HepG2 (cell line): ENCODE data around the gene RHO. TPM values are rescaled to one million over a fixed set of nuclear protein-coding genes. Genes with fewer than 3 reads are reported as not detected.
A peak's percentile ranks its signal among the peaks of the same experiment; 100 is the strongest.
"Not testable (repeated sequence)": the region's sequence is repeated elsewhere in the genome, so short reads cannot be mapped to it uniquely, and the experiment has no call there.

ENCODE experiments used
- ATAC-seq: fragments of 200-7000 bp; cut with Tn5 transposase; 3 replicates; pipeline ENCODE4 v1.9.1; 2020; ENCODE audit warnings: mild to moderate bottlenecking, moderate library complexity
- BruUV-seq: library from RNA; stranded (reverse); fragments of 400-500 nt; replicated peaks from 2 replicates; lab custom pipeline; 2021; lab: Mats Ljungman, UMichigan
- CTCF ChIA-PET: fragments of 300-600 bp; formaldehyde crosslinking; extraction: SDS; loops from one replicate; lab custom pipeline; 2021; ENCODE audit warnings: low total read pairs, inconsistent platforms, low intra/inter-chr PET ratio; lab: Yijun Ruan, JAX
- POLR2A ChIA-PET: fragments of 350-600 bp; sonication (Branson Sonifier 250); formaldehyde crosslinking; loops from one replicate; lab custom pipeline; 2020; ENCODE audit warnings: antibody characterized with exemption, inconsistent platforms; lab: Yijun Ruan, JAX
- DNase-seq: peaks from one replicate; pipeline ENCODE4 v3.0.0-alpha.2; 2015; ENCODE audit warnings: low spot score
- FAIRE-seq: peaks from 3 replicates; lab custom pipeline; 2011; peaks lifted over from hg19 to GRCh38; lab: Jason Lieb, UNC
- H2AFZ ChIP-seq: one replicate; pipeline ENCODE4 v1.6.1; 2011; ENCODE audit warnings: low read length, inconsistent platforms
- H3K27ac ChIP-seq: fragments of 300-600 bp; 3 replicates; pipeline ENCODE4 v1.8.0; 2011; ENCODE audit warnings: mixed run types, mild to moderate bottlenecking, mixed read lengths, low read length, inconsistent platforms; ENCODE audit not compliant: insufficient read depth; ENCODE audit errors: extremely low read length
- H3K27me3 ChIP-seq, 2 experiments: fragments of 200-600 bp in 1 of 2; 2 replicates in 1 of 2; 3 replicates in 1 of 2; pipeline versions ENCODE4 v1.6.0 to v1.8.0; 2011; ENCODE audit warnings: low read length in 2 of 2, mild to moderate bottlenecking in 2 of 2, moderate library complexity in 2 of 2, inconsistent platforms in 1 of 2; ENCODE audit not compliant: insufficient read depth in 2 of 2, control insufficient read depth in 1 of 2
- H3K36me3 ChIP-seq, 2 experiments: fragments of 200-600 bp in 1 of 2; replicated peaks in 1 of 2; 2 replicates in 1 of 2; 3 replicates in 1 of 2; pipeline versions ENCODE4 v1.5.1 to v1.8.0; 2011; ENCODE audit warnings: low read length in 2 of 2, inconsistent platforms in 1 of 2; ENCODE audit not compliant: insufficient read depth in 2 of 2, control insufficient read depth in 1 of 2
- H3K4me1 ChIP-seq: 2 replicates; pipeline ENCODE4 v1.5.1; 2012; ENCODE audit warnings: low read length, inconsistent platforms; ENCODE audit not compliant: insufficient read depth
- H3K4me2 ChIP-seq: 2 replicates; pipeline ENCODE4 v1.6.0; 2011; ENCODE audit warnings: low read depth, low read length, inconsistent platforms
- H3K4me3 ChIP-seq, 3 experiments: fragments of 200-600 bp in 1 of 3; sonication (generic), shearing (Covaris generic) in 1 of 3; replicated peaks in 1 of 3; 2 replicates each; pipeline ENCODE4 v1.5.1; 2011 to 2016; ENCODE audit warnings: low read length in 3 of 3, inconsistent platforms in 2 of 3, low read depth in 2 of 3, mild to moderate bottlenecking in 2 of 3, control low read depth in 1 of 3, mixed read lengths in 1 of 3; ENCODE audit not compliant: insufficient read depth in 1 of 3
- H3K79me2 ChIP-seq: one replicate; pipeline ENCODE4 v1.6.1; 2011; ENCODE audit warnings: low read length, inconsistent platforms; ENCODE audit not compliant: insufficient read depth
- H3K9ac ChIP-seq: 2 replicates; pipeline ENCODE4 v1.6.0; 2011; ENCODE audit warnings: mild to moderate bottlenecking, low read depth, low read length, inconsistent platforms; ENCODE audit not compliant: insufficient read depth
- H3K9me3 ChIP-seq: 2 replicates; pipeline ENCODE4 v1.5.1; 2012; ENCODE audit warnings: mild to moderate bottlenecking, low read length
- H4K20me1 ChIP-seq: 2 replicates; pipeline ENCODE4 v1.6.0; 2011; ENCODE audit warnings: inconsistent platforms, mild to moderate bottlenecking, low read length, moderate library complexity; ENCODE audit not compliant: insufficient read depth
- KDM3A ChIP-seq: IDR thresholded peaks from 2 replicates; pipeline ENCODE4 v1.6.1; 2018; ENCODE audit warnings: low read depth, missing compliant biosample characterization
- KLF6 ChIP-seq: IDR thresholded peaks from 2 replicates; pipeline ENCODE4 v1.8.0; 2016; ENCODE audit warnings: missing biosample characterization, missing genetic modification reagents
- MTA3 ChIP-seq: sonication (generic); formaldehyde crosslinking; IDR thresholded peaks from 2 replicates; pipeline ENCODE4 v1.4.0; 2020; ENCODE audit warnings: missing genetic modification reagents
- MXI1 ChIP-seq: IDR thresholded peaks from 3 replicates; pipeline ENCODE4 v1.6.1; 2012; ENCODE audit warnings: low read depth, low read length, inconsistent platforms, borderline replicate concordance
- ZBTB7B ChIP-seq: sonication (generic); formaldehyde crosslinking; IDR thresholded peaks from 2 replicates; pipeline ENCODE4 v1.4.0; 2020; ENCODE audit warnings: missing genetic modification reagents
- ZMYM2 ChIP-seq: sonication (generic); formaldehyde crosslinking; IDR thresholded peaks from 2 replicates; pipeline ENCODE4 v1.8.0; 2022; ENCODE audit warnings: mild to moderate bottlenecking, missing genetic modification reagents
- ZNF282 ChIP-seq: fragments of 450-650 bp; IDR thresholded peaks from 2 replicates; pipeline ENCODE4 v1.6.1; 2018; ENCODE audit not compliant: partially characterized antibody
- ZNF30 ChIP-seq: sonication (generic); formaldehyde crosslinking; IDR thresholded peaks from 2 replicates; pipeline ENCODE4 v1.5.0; 2020; ENCODE audit warnings: mild to moderate bottlenecking, missing genetic modification reagents
- ZNF317 ChIP-seq: sonication (generic); formaldehyde crosslinking; IDR thresholded peaks from 2 replicates; pipeline ENCODE4 v1.5.0; 2020; ENCODE audit warnings: mild to moderate bottlenecking, missing genetic modification reagents
- ZNF777 ChIP-seq: sonication (generic); formaldehyde crosslinking; IDR thresholded peaks from 2 replicates; pipeline ENCODE4 v1.4.0; 2020; ENCODE audit warnings: missing genetic modification reagents
- WGBS: methylation state at CpG from one replicate; pipeline ENCODE4 v1.1.6; 2017; ENCODE audit warnings: low lambda C conversion rate; 5-methylcytosine and 5-hydroxymethylcytosine counted together
- in situ Hi-C: cut with HindIII; loops from 2 replicates; pipeline ENCODE4 v1.10.0; 2017; ENCODE audit warnings: low pct_unique_long_range_greater_than_20kb; ENCODE audit not compliant: extremely low pct_ligation_motif_present
- intact Hi-C: fragments of 100-400 bp; cut with micrococcal nuclease; formaldehyde crosslinking; loops from one replicate; pipeline ENCODE4 v1.10.0; 2022; ENCODE audit not compliant: unreplicated experiment
- polyA plus RNA-seq, 8 experiments: library from polyadenylated mRNA; depleted of rRNA in 3 of 8; stranded (reverse) in 7 of 8; unstranded in 1 of 8; fragments of >200 nt; fragmentation: Illumina TruSeq in 4 of 8; extraction: Trizol in 4 of 8; gene quantifications; 2 replicates each; pipeline versions ENCODE4 v1.2.1 to v1.2.3, GENCODE V29; 2011 to 2016; ENCODE audit warnings: low read depth in 4 of 8, missing spikeins in 1 of 8, mixed read lengths in 1 of 8; ENCODE audit not compliant: insufficient read depth in 1 of 8
- total RNA-seq, 5 experiments: library from RNA; depleted of rRNA; stranded (reverse); fragments of >200 nt; fragmentation: Illumina TruSeq; extraction: Trizol; gene quantifications; 2 replicates each; pipeline ENCODE4 v1.2.3, GENCODE V29; 2016; ENCODE audit warnings: low read depth in 1 of 5
- TF ChIP-seq, protein P1 (sequence below): sonication (generic); formaldehyde crosslinking; IDR thresholded peaks from one replicate; pipeline ENCODE4 v1.5.1; 2020; ENCODE audit warnings: mild to moderate bottlenecking, missing genetic modification reagents; ENCODE audit errors: not compliant biosample characterization

The RHO gene
- total and polyA plus RNA-seq, 2 of the 13 experiments (the other 11 are each of a cell fraction or from before 2014, with no cell fraction given): not detected

- not testable (repeated sequence) for H3K79me2 ChIP-seq, H3K36me3 ChIP-seq, H2AFZ ChIP-seq, BruUV-seq, H3K4me2 ChIP-seq, H3K4me3 ChIP-seq, H3K27me3 ChIP-seq, FAIRE-seq, H3K9ac ChIP-seq, DNase-seq, H4K20me1 ChIP-seq, H3K9me3 ChIP-seq
- in situ Hi-C loops (loop anchor here (5.0 kb wide), 2 partner anchors 61 to 346 kb away; no protein-coding TSS in a partner anchor), intact Hi-C loops (loop anchor here (10.0 kb wide), 1 partner anchor 64 kb away; no protein-coding TSS in a partner anchor)
- ChIA-PET CTCF (interaction anchor here (1.6 kb wide), 1 partner anchor 159 kb away, joined by 3 read pairs; no protein-coding TSS in a partner anchor), POLR2A (interaction anchor here (1.4 to 4.5 kb wide), 3 partner anchors 103 to 108 kb away, joined by 7 to 18 read pairs (median 15); no protein-coding TSS in a partner anchor)
- Histone ChIP-seq H3K27ac (peak overlapping the region; percentile 23), H3K4me1 (peaks cover 37% of the 10 kb centered on the region)
- ATAC-seq: peak; percentile 6; the same call in 1 of the 3 replicates
- WGBS: 77% methylated on average over 3 of the region's 4 CpGs
Measured at GRCh38 chr3:129491077-129491476, 37.4 kb upstream of the RHO start.

- Histone ChIP-seq H3K79me2 (no peaks in the 10 kb centered on the region), H2AFZ (no peak overlapping the region), H3K27me3 (no peaks in the 10 kb centered on the region), H3K4me2 (no peak overlapping the region), H3K9me3 (no peaks in the 10 kb centered on the region), H3K27ac (no peak overlapping the region), H3K36me3 (no peaks in the 10 kb centered on the region; a peak in 2 of 5 replicates), H3K4me3 (no peak overlapping the region), H3K9ac (no peak overlapping the region), H4K20me1 (no peaks in the 10 kb centered on the region), H3K4me1 (peaks cover 44% of the 10 kb centered on the region)
- no peak for ATAC-seq
- intact Hi-C loops: loop anchor here (10.0 kb wide), 1 partner anchor 63 kb away; no protein-coding TSS in a partner anchor
- WGBS: 93% methylated on average over 9 of the region's 9 CpGs
- no peak for FAIRE-seq
- ChIA-PET POLR2A (interaction anchor here (4.5 kb wide), 1 partner anchor 105 kb away, joined by 18 read pairs; no protein-coding TSS in a partner anchor), CTCF (interaction anchor here (1.6 kb wide), 1 partner anchor 158 kb away, joined by 3 read pairs; no protein-coding TSS in a partner anchor)
- DNase-seq: no peak
- BruUV-seq: no TSS peak
- in situ Hi-C loops: loop anchor here (5.0 kb wide), 2 partner anchors 61 to 346 kb away; no protein-coding TSS in a partner anchor
- TF ChIP-seq KLF6 (CRISPR knock-in tag): no peak
- TF ChIP-seq MXI1: no peak
- TF ChIP-seq ZNF777 (CRISPR knock-in tag): no peak
- TF ChIP-seq, protein P1, sequence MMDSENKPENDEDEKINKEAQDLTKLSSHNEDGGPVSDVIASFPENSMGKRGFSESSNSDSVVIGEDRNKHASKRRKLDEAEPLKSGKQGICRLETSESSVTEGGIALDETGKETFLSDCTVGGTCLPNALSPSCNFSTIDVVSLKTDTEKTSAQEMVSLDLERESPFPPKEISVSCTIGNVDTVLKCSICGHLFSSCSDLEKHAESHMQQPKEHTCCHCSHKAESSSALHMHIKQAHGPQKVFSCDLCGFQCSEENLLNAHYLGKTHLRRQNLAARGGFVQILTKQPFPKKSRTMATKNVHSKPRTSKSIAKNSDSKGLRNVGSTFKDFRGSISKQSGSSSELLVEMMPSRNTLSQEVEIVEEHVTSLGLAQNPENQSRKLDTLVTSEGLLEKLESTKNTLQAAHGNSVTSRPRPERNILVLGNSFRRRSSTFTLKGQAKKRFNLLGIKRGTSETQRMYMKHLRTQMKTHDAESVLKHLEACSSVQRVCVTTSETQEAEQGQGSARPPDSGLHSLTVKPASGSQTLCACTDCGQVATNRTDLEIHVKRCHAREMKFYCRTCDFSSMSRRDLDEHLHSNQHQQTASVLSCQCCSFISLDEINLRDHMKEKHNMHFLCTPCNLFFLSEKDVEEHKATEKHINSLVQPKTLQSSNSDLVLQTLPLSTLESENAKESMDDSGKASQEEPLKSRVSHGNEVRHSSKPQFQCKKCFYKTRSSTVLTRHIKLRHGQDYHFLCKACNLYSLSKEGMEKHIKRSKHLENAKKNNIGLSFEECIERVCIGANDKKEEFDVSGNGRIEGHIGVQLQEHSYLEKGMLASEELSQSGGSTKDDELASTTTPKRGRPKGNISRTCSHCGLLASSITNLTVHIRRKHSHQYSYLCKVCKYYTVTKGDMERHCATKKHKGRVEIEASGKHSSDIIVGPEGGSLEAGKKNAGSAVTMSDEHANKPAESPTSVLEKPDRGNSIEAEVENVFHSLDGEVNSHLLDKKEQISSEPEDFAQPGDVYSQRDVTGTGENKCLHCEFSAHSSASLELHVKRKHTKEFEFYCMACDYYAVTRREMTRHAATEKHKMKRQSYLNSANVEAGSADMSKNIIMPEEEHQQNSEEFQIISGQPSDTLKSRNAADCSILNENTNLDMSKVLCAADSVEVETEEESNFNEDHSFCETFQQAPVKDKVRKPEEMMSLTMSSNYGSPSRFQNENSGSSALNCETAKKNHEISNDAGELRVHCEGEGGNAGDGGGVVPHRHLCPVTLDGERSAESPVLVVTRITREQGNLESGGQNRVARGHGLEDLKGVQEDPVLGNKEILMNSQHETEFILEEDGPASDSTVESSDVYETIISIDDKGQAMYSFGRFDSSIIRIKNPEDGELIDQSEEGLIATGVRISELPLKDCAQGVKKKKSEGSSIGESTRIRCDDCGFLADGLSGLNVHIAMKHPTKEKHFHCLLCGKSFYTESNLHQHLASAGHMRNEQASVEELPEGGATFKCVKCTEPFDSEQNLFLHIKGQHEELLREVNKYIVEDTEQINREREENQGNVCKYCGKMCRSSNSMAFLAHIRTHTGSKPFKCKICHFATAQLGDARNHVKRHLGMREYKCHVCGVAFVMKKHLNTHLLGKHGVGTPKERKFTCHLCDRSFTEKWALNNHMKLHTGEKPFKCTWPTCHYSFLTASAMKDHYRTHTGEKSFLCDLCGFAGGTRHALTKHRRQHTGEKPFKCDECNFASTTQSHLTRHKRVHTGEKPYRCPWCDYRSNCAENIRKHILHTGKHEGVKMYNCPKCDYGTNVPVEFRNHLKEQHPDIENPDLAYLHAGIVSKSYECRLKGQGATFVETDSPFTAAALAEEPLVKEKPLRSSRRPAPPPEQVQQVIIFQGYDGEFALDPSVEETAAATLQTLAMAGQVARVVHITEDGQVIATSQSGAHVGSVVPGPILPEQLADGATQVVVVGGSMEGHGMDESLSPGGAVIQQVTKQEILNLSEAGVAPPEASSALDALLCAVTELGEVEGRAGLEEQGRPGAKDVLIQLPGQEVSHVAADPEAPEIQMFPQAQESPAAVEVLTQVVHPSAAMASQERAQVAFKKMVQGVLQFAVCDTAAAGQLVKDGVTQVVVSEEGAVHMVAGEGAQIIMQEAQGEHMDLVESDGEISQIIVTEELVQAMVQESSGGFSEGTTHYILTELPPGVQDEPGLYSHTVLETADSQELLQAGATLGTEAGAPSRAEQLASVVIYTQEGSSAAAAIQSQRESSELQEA (CRISPR knock-in tag): no peak
- TF ChIP-seq MTA3: no peak
- TF ChIP-seq ZNF317 (CRISPR knock-in tag): no peak
- no peak for TF ChIP-seq ZBTB7B (CRISPR knock-in tag)
- TF ChIP-seq ZNF282: no peak
- no peak for TF ChIP-seq ZMYM2 (CRISPR knock-in tag)
- no peak for TF ChIP-seq ZNF30
- no peak for TF ChIP-seq KDM3A (CRISPR knock-in tag)
Measured at GRCh38 chr3:129491794-129492193, 36.6 kb upstream of the RHO start.
